ENCODE results near the gene ATP5PB. TPM values are rescaled to one million over a fixed set of nuclear protein-coding genes. Genes with fewer than 3 reads are reported as not detected.

The ATP5PB gene
- polyA plus RNA-seq, 3 donors = 112 to 597 (median 557) TPM

- peaks cover 7% of the 10 kb centered on the region for H4K20me1 ChIP-seq (ENCODE audit: insufficient read depth, low read length)
- no peak for DNase-seq
- WGBS (ENCODE audit: insufficient coverage) = no CpG with 5 or more reads among the region's 6 CpGs
- no peak overlapping the region for H3K9ac ChIP-seq (ENCODE audit: insufficient read depth, low read length, poor library complexity, severe bottlenecking)
- H3K79me2 ChIP-seq (ENCODE audit: insufficient read depth, low read length) = no peaks in the 10 kb centered on the region
- intact Hi-C loops (cut with micrococcal nuclease) = no loop called here
- peak overlapping the region in 1 of 7 donors; percentile 50 for H3K27ac Mint-ChIP-seq
- H3K4me3 Mint-ChIP-seq = no peak overlapping the region
- H3K27me3 ChIP-seq (ENCODE audit: control insufficient read depth in 2 of 2, insufficient read depth in 2 of 2, low read length in 2 of 2) = no peaks in the 10 kb centered on the region
- no peaks in the 10 kb centered on the region for H3K9me3 ChIP-seq (replicated peaks in 1 of 2; ENCODE audit: control insufficient read depth in 1 of 2, insufficient read depth in 1 of 2, low read length in 2 of 2)
- no peak overlapping the region for H3K27ac ChIP-seq (ENCODE audit: low read depth in 1 of 2, low read length in 2 of 2)
- TF ChIP-seq, protein P1, sequence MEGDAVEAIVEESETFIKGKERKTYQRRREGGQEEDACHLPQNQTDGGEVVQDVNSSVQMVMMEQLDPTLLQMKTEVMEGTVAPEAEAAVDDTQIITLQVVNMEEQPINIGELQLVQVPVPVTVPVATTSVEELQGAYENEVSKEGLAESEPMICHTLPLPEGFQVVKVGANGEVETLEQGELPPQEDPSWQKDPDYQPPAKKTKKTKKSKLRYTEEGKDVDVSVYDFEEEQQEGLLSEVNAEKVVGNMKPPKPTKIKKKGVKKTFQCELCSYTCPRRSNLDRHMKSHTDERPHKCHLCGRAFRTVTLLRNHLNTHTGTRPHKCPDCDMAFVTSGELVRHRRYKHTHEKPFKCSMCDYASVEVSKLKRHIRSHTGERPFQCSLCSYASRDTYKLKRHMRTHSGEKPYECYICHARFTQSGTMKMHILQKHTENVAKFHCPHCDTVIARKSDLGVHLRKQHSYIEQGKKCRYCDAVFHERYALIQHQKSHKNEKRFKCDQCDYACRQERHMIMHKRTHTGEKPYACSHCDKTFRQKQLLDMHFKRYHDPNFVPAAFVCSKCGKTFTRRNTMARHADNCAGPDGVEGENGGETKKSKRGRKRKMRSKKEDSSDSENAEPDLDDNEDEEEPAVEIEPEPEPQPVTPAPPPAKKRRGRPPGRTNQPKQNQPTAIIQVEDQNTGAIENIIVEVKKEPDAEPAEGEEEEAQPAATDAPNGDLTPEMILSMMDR (IDR thresholded peaks at IDR 0.05) = no peak
- no peaks in the 10 kb centered on the region for H3K4me1 ChIP-seq (ENCODE audit: control insufficient read depth in 1 of 2, insufficient read depth in 2 of 2, low read length in 2 of 2)
- peaks cover 0 to 1% (median 0%) of the 10 kb centered on the region in 3 donors for H3K27me3 Mint-ChIP-seq (ENCODE audit: low read depth in 3 of 3)
- H3K36me3 ChIP-seq (replicated peaks in 1 of 2; ENCODE audit: control insufficient read depth in 1 of 2, insufficient read depth in 2 of 2, low read length in 2 of 2) = peaks cover 55 to 66% of the 10 kb centered on the region in 2 donors
- H3K9me3 Mint-ChIP-seq = no peaks in the 10 kb centered on the region
- no peak overlapping the region for H3K4me3 ChIP-seq (replicated peaks in 1 of 3; ENCODE audit: low read depth in 2 of 3, low read length in 3 of 3)
- H3K4me1 Mint-ChIP-seq = peaks cover 2% of the 10 kb centered on the region
- no peak overlapping the region for H3K4me2 ChIP-seq (replicated peaks; ENCODE audit: extremely low read depth, low read length, poor library complexity, severe bottlenecking)
- no peak overlapping the region for H2AFZ ChIP-seq (ENCODE audit: insufficient read depth, low read depth, low read length, poor library complexity, severe bottlenecking)
- peaks cover 67 to 70% of the 10 kb centered on the region in 2 donors for H3K36me3 Mint-ChIP-seq
Observed at GRCh38 chr1:111461765-111462164, 12.5 kb downstream of the ATP5PB start.

DNA sequence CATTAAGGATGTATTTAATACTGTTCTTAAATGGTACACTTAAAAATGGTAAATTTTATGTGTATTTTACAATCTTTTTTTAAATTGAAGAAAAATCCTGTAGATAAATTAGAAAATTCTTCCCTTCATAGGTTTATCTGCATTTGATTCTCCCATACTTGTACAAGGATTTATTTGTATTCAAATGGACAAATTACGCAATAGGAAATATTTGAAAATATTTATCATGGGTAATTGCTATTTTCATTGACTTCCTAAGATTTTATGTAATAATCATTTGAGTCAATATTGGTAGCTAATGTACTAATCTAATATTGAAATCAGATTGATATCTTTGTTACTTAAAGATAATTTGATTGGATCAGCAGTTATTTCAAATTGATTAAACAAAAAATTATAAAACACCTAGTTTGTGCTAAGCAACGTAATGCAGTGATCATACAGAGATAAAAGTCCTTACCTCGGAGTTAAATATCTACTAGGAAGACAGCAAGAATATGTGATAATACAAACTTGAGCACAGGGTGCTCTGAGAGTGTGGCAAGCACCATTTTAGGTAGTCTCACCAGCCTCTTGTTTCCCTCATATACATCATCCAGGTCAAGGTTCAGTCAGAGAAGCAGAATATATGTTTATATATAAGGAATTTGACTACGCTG, 13.2 kb downstream of the ATP5PB start:
- Mint-ChIP-seq H3K4me3 (no peak overlapping the region), H3K9me3 (no peaks in the 10 kb centered on the region), H3K4me1 (peaks cover 2% of the 10 kb centered on the region), H3K27ac (peak overlapping the region in 1 of 7 donors; percentile 30), H3K27me3 (ENCODE audit: low read depth in 3 of 3) (peaks cover 0 to 1% (median 0%) of the 10 kb centered on the region in 3 donors), H3K36me3 (peaks cover 65 to 68% of the 10 kb centered on the region in 2 donors)
- Histone ChIP-seq H3K27ac (ENCODE audit: low read depth in 1 of 2, low read length in 2 of 2) (peak overlapping the region in 1 of 2 donors; percentile 23), H3K4me2 (replicated peaks; ENCODE audit: extremely low read depth, low read length, poor library complexity, severe bottlenecking) (no peak overlapping the region), H2AFZ (ENCODE audit: insufficient read depth, low read depth, low read length, poor library complexity, severe bottlenecking) (no peak overlapping the region), H3K36me3 (replicated peaks in 1 of 2; ENCODE audit: control insufficient read depth in 1 of 2, insufficient read depth in 2 of 2, low read length in 2 of 2) (peaks cover 48 to 64% of the 10 kb centered on the region in 2 donors), H3K9me3 (replicated peaks in 1 of 2; ENCODE audit: control insufficient read depth in 1 of 2, insufficient read depth in 1 of 2, low read length in 2 of 2) (no peaks in the 10 kb centered on the region), H3K79me2 (ENCODE audit: insufficient read depth, low read length) (no peaks in the 10 kb centered on the region), H4K20me1 (ENCODE audit: insufficient read depth, low read length) (peaks cover 7% of the 10 kb centered on the region), H3K9ac (ENCODE audit: insufficient read depth, low read length, poor library complexity, severe bottlenecking) (no peak overlapping the region), H3K27me3 (ENCODE audit: control insufficient read depth in 2 of 2, insufficient read depth in 2 of 2, low read length in 2 of 2) (no peaks in the 10 kb centered on the region), H3K4me1 (ENCODE audit: control insufficient read depth in 1 of 2, insufficient read depth in 2 of 2, low read length in 2 of 2) (no peaks in the 10 kb centered on the region), H3K4me3 (replicated peaks in 1 of 3; ENCODE audit: low read depth in 2 of 3, low read length in 3 of 3) (no peak overlapping the region)
- no CpG with 5 or more reads among the region's 4 CpGs for WGBS (ENCODE audit: insufficient coverage)
- DNase-seq = no peak
- intact Hi-C loops (cut with micrococcal nuclease) = no loop called here
- TF ChIP-seq, protein P1 (IDR thresholded peaks at IDR 0.05) = no peak

Data from CD14-positive monocyte (primary cell).